H9 (cell line): ENCODE measurements around the gene CMTM8. TPM values are rescaled to one million over a fixed set of nuclear protein-coding genes. Genes with fewer than 3 reads are reported as not detected.

Experiments
- DNase-seq: peaks from one replicate; pipeline ENCODE4 v3.0.0-alpha.2; 2017
- H2AFZ ChIP-seq: one replicate; pipeline ENCODE4 v1.6.1; 2013; ENCODE audit warnings: mild to moderate bottlenecking, low read length, control low read depth, moderate library complexity
- H2AK5ac ChIP-seq: 2 replicates; pipeline ENCODE4 v1.6.1; 2013; ENCODE audit warnings: low read length, control low read depth, mixed read lengths; ENCODE audit not compliant: insufficient read length
- H2BK120ac ChIP-seq: one replicate; pipeline ENCODE4 v1.6.1; 2013; ENCODE audit warnings: low read depth, mild to moderate bottlenecking, low read length, control low read depth, inconsistent platforms; ENCODE audit not compliant: poor library complexity, severe bottlenecking
- H2BK12ac ChIP-seq: 2 replicates; pipeline ENCODE4 v1.6.1; 2013; ENCODE audit warnings: low read length, control low read depth, mixed read lengths, low read depth; ENCODE audit not compliant: insufficient read length
- H2BK15ac ChIP-seq: 2 replicates; pipeline ENCODE4 v1.6.1; 2013; ENCODE audit warnings: low read depth, low read length, control low read depth
- H2BK20ac ChIP-seq: one replicate; pipeline ENCODE4 v1.6.1; 2013; ENCODE audit warnings: low read depth, mild to moderate bottlenecking, low read length, control low read depth, inconsistent platforms; ENCODE audit not compliant: poor library complexity, severe bottlenecking
- H2BK5ac ChIP-seq: 2 replicates; pipeline ENCODE4 v1.6.1; 2013; ENCODE audit warnings: low read length, control low read depth, mixed read lengths; ENCODE audit not compliant: insufficient read length
- H3K14ac ChIP-seq: 2 replicates; pipeline ENCODE4 v1.6.1; 2013; ENCODE audit warnings: low read length, control low read depth; ENCODE audit not compliant: insufficient read depth
- H3K18ac ChIP-seq: 2 replicates; pipeline ENCODE4 v1.6.1; 2013; ENCODE audit warnings: low read depth, mild to moderate bottlenecking, mixed read lengths, low read length, control low read depth; ENCODE audit not compliant: insufficient read length
- H3K23ac ChIP-seq: 2 replicates; pipeline ENCODE4 v1.6.1; 2013; ENCODE audit warnings: low read length, control low read depth, mixed read lengths, low read depth; ENCODE audit not compliant: insufficient read length
- H3K23me2 ChIP-seq: 2 replicates; pipeline ENCODE4 v1.6.1; 2013; ENCODE audit warnings: low read depth, mild to moderate bottlenecking, mixed read lengths, low read length, control low read depth; ENCODE audit not compliant: insufficient read length, poor library complexity, severe bottlenecking
- H3K27ac ChIP-seq: 2 replicates; pipeline ENCODE4 v1.5.1; 2013; ENCODE audit warnings: low read length, control low read depth, mixed read lengths, low read depth; ENCODE audit not compliant: insufficient read length
- H3K27me3 ChIP-seq: 2 replicates; pipeline ENCODE4 v1.6.1; 2013; ENCODE audit warnings: low read length, control low read depth, inconsistent platforms; ENCODE audit not compliant: insufficient read depth
- H3K4ac ChIP-seq: 2 replicates; pipeline ENCODE4 v1.6.1; 2013; ENCODE audit warnings: low read depth, mild to moderate bottlenecking, control low read depth, inconsistent platforms, low read length, moderate library complexity
- H3K4me1 ChIP-seq: 2 replicates; pipeline ENCODE4 v1.6.1; 2013; ENCODE audit warnings: low read length, control low read depth, inconsistent platforms; ENCODE audit not compliant: insufficient read depth
- H3K4me2 ChIP-seq: 2 replicates; pipeline ENCODE4 v1.6.1; 2013; ENCODE audit warnings: low read length, control low read depth, mixed read lengths; ENCODE audit not compliant: insufficient read length, insufficient read depth
- H3K56ac ChIP-seq: 2 replicates; pipeline ENCODE4 v1.6.1; 2013; ENCODE audit warnings: low read depth, mild to moderate bottlenecking, mixed read lengths, low read length, control low read depth; ENCODE audit not compliant: insufficient read length
- H3K79me1 ChIP-seq: 2 replicates; pipeline ENCODE4 v1.6.1; 2013; ENCODE audit warnings: low read depth, mild to moderate bottlenecking, moderate library complexity, low read length, control low read depth, inconsistent platforms; ENCODE audit not compliant: insufficient read depth, poor library complexity, severe bottlenecking
- H3K79me2 ChIP-seq: 2 replicates; pipeline ENCODE4 v1.6.1; 2013; ENCODE audit warnings: low read length, control low read depth, inconsistent platforms; ENCODE audit not compliant: insufficient read depth
- H3K9ac ChIP-seq: 2 replicates; pipeline ENCODE4 v1.6.1; 2013; ENCODE audit warnings: low read length, control low read depth, mixed read lengths; ENCODE audit not compliant: insufficient read length; ENCODE audit errors: extremely low read depth
- H3K9me3 ChIP-seq: one replicate; pipeline ENCODE4 v1.6.1; 2013; ENCODE audit warnings: low read depth, low read length, inconsistent platforms; ENCODE audit not compliant: control insufficient read depth
- H3T11ph ChIP-seq: one replicate; pipeline ENCODE4 v1.6.1; 2013; ENCODE audit warnings: mild to moderate bottlenecking, low read length, control low read depth, inconsistent platforms
- H4K20me1 ChIP-seq: one replicate; pipeline ENCODE4 v1.6.1; 2013; ENCODE audit not compliant: control insufficient read depth, insufficient read length, insufficient read depth
- H4K5ac ChIP-seq: 2 replicates; pipeline ENCODE4 v1.6.1; 2013; ENCODE audit warnings: low read depth, mild to moderate bottlenecking, mixed read lengths, low read length, control low read depth; ENCODE audit not compliant: insufficient read length
- H4K8ac ChIP-seq: replicated peaks from 2 replicates; pipeline ENCODE4 v1.6.1; 2013; ENCODE audit warnings: low read length, control low read depth, mixed read lengths, low read depth; ENCODE audit not compliant: insufficient read length
- H4K91ac ChIP-seq: 2 replicates; pipeline ENCODE4 v1.6.1; 2013; ENCODE audit warnings: low read depth, mild to moderate bottlenecking, moderate library complexity, mixed read lengths, low read length, control low read depth; ENCODE audit not compliant: insufficient read length
- H3K27ac Mint-ChIP-seq, 3 experiments: 2 replicates in 2 of 3; 3 replicates in 1 of 3; pipeline ENCODE4 v1.8.0; 2020 to 2021; ENCODE audit warnings: mixed read lengths in 3 of 3, mild to moderate bottlenecking in 1 of 3, moderate library complexity in 1 of 3
- H3K27me3 Mint-ChIP-seq: 2 replicates; pipeline ENCODE4 v1.8.0; 2021; ENCODE audit warnings: low read depth, mild to moderate bottlenecking, moderate library complexity, mixed read lengths
- H3K36me3 Mint-ChIP-seq, 3 experiments: 2 replicates in 2 of 3; 3 replicates in 1 of 3; pipeline ENCODE4 v1.8.0; 2020 to 2021; ENCODE audit warnings: low read depth in 3 of 3, mixed read lengths in 3 of 3; ENCODE audit not compliant: insufficient read depth in 1 of 3
- H3K4me1 Mint-ChIP-seq, 2 experiments: 2 replicates each; pipeline ENCODE4 v1.8.0; 2020; ENCODE audit warnings: mixed read lengths in 2 of 2
- H3K4me3 Mint-ChIP-seq, 2 experiments: 2 replicates in 1 of 2; 3 replicates in 1 of 2; pipeline ENCODE4 v1.8.0; 2020 to 2021; ENCODE audit warnings: mild to moderate bottlenecking in 2 of 2, mixed read lengths in 2 of 2, moderate library complexity in 1 of 2
- H3K9me3 Mint-ChIP-seq, 2 experiments: 2 replicates in 1 of 2; 3 replicates in 1 of 2; pipeline ENCODE4 v1.8.0; 2020; ENCODE audit warnings: mild to moderate bottlenecking in 2 of 2, mixed read lengths in 2 of 2, moderate library complexity in 1 of 2
- WGBS: extraction: QIAGEN DNeasy Blood & Tissue Kit; methylation state at CpG from one replicate; pipeline ENCODE4 v1.1.7; 2013; ENCODE audit warnings: missing lambda C conversion rate, low lambda C conversion rate, mixed read lengths; ENCODE audit not compliant: insufficient read length; ENCODE audit errors: extremely low coverage; 5-methylcytosine and 5-hydroxymethylcytosine counted together
- total RNA-seq: library from RNA; stranded (reverse); gene quantifications from 2 replicates; pipeline ENCODE4 v1.2.1, GENCODE V29; 2021
- TF ChIP-seq, protein P1 (sequence below): fragments of 200-600 bp; sonication (generic); conservative IDR thresholded peaks from 3 replicates; pipeline ENCODE4 v1.8.0; 2021; ENCODE audit warnings: antibody characterized with exemption, mild to moderate bottlenecking

CMTM8 gene
- total RNA-seq, 1 experiment from 2014 or later = 4.0 TPM

DNA sequence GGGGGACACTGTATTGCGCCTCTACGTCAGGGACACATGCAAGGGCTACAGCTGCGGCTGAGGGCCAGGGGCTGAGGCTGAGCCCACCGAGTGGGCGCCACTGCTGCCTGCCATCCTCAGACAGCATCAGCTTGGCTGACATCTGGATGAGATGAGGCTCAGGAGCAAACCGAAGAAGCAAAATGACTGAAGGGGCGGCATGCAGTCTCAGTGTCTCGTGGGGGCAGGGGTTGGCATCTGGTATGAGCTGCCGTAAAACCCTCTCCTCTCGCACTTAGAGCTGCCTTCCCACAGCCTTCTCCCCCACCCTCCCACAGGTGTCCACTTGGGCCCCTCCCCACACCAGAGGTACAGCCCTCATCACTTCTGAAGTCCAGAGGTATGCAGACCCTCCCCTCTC, 129.0 kb downstream of the CMTM8 start:
- Histone ChIP-seq H3K27me3 (no peaks in the 10 kb centered on the region), H2BK15ac (no peak overlapping the region), H3K56ac (no peak overlapping the region), H3K27ac (no peak overlapping the region), H2AFZ (no peak overlapping the region), H2BK120ac (no peak overlapping the region), H3K23ac (no peak overlapping the region), H3K79me2 (no peaks in the 10 kb centered on the region), H3K14ac (no peak overlapping the region), H4K91ac (no peak overlapping the region), H3K4me1 (0 out of 2 replicates have a peak, but pooled peaks cover 2% of the 10 kb centered on the region), H2BK12ac (no peak overlapping the region), H4K5ac (no peak overlapping the region), H3K9ac (no peak overlapping the region), H3T11ph (no peak overlapping the region), H3K79me1 (no peaks in the 10 kb centered on the region), H4K20me1 (no peaks in the 10 kb centered on the region), H3K4me2 (no peak overlapping the region), H4K8ac (no peak overlapping the region), H2BK5ac (no peak overlapping the region), H2BK20ac (no peak overlapping the region), H3K18ac (no peak overlapping the region), H2AK5ac (no peak overlapping the region), H3K4ac (no peak overlapping the region), H3K9me3 (no peaks in the 10 kb centered on the region), H3K23me2 (no peaks in the 10 kb centered on the region)
- Mint-ChIP-seq H3K36me3 (no peaks in the 10 kb centered on the region), H3K9me3 (no peaks in the 10 kb centered on the region), H3K27me3 (no peaks in the 10 kb centered on the region), H3K4me3 (no peak overlapping the region), H3K27ac (peak overlapping the region in 1 of 3 experiments; percentile 88; a peak in 2 of 7 replicates), H3K4me1 (peaks cover 16 to 17% of the 10 kb centered on the region in 2 experiments; a peak in 3 of 4 replicates)
- TF ChIP-seq, protein P1, sequence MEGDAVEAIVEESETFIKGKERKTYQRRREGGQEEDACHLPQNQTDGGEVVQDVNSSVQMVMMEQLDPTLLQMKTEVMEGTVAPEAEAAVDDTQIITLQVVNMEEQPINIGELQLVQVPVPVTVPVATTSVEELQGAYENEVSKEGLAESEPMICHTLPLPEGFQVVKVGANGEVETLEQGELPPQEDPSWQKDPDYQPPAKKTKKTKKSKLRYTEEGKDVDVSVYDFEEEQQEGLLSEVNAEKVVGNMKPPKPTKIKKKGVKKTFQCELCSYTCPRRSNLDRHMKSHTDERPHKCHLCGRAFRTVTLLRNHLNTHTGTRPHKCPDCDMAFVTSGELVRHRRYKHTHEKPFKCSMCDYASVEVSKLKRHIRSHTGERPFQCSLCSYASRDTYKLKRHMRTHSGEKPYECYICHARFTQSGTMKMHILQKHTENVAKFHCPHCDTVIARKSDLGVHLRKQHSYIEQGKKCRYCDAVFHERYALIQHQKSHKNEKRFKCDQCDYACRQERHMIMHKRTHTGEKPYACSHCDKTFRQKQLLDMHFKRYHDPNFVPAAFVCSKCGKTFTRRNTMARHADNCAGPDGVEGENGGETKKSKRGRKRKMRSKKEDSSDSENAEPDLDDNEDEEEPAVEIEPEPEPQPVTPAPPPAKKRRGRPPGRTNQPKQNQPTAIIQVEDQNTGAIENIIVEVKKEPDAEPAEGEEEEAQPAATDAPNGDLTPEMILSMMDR = no peak
- no peak for DNase-seq
- no CpG with 5 or more reads among the region's 10 CpGs for WGBS
